Endothelial cell of umbilical vein (primary cell): ENCODE measurements around the gene ARID1B. TPM values are rescaled to one million over a fixed set of nuclear protein-coding genes. Genes with fewer than 3 reads are reported as not detected.
"Not testable (repeated sequence)": the region's sequence is repeated elsewhere in the genome, so short reads cannot be mapped to it uniquely, and the experiment has no call there.

Source experiments
- BruUV-seq: library from RNA; stranded (reverse); fragments of 400-500 nt; replicated peaks from 2 replicates; lab custom pipeline; 2021; lab: Mats Ljungman, UMichigan
- CTCF ChIA-PET: fragments of 300-600, 350-600 bp; sonication (Branson Sonifier 250); formaldehyde crosslinking; loops from one replicate; lab custom pipeline; 2021; ENCODE audit warnings: antibody characterized with exemption, inconsistent platforms; lab: Charles Lee
- POLR2A ChIA-PET: fragments of 300-600, 350-600 bp; sonication (Branson Sonifier 250); formaldehyde crosslinking; loops from one replicate; lab custom pipeline; 2021; ENCODE audit warnings: antibody characterized with exemption, inconsistent platforms; lab: Charles Lee
- DNase-seq: peaks from one replicate; pipeline ENCODE4 v3.0.0-alpha.2; 2011; ENCODE audit warnings: low read depth, low spot score
- FAIRE-seq: peaks from 2 replicates; lab custom pipeline; 2011; peaks lifted over from hg19 to GRCh38; lab: Jason Lieb, UNC
- H2AFZ ChIP-seq: 2 replicates; pipeline ENCODE4 v1.6.0; 2012; ENCODE audit warnings: low read depth, low read length, control low read depth, inconsistent platforms
- H3K27ac ChIP-seq: 2 replicates; pipeline ENCODE4 v1.5.1; 2011; ENCODE audit warnings: low read depth, mild to moderate bottlenecking, control low read depth, low read length, moderate library complexity; ENCODE audit not compliant: insufficient read depth
- H3K27me3 ChIP-seq, 2 experiments: 2 replicates each; pipeline versions ENCODE4 v1.6.0 to v1.6.1; 2011; ENCODE audit warnings: low read length in 2 of 2, mixed read lengths in 1 of 2; ENCODE audit not compliant: control insufficient read depth in 2 of 2, insufficient read depth in 2 of 2
- H3K36me3 ChIP-seq, 2 experiments: 2 replicates in 1 of 2; 3 replicates in 1 of 2; pipeline ENCODE4 v1.5.1; 2011; ENCODE audit warnings: low read length in 2 of 2, mild to moderate bottlenecking in 1 of 2, moderate library complexity in 1 of 2; ENCODE audit not compliant: control insufficient read depth in 2 of 2, insufficient read depth in 2 of 2; ENCODE audit errors: extremely low read depth in 1 of 2
- H3K4me1 ChIP-seq: 3 replicates; pipeline ENCODE4 v1.5.1; 2011; ENCODE audit warnings: mild to moderate bottlenecking, low read length; ENCODE audit not compliant: control insufficient read depth, insufficient read depth; ENCODE audit errors: extremely low read depth
- H3K4me2 ChIP-seq: 2 replicates; pipeline ENCODE4 v1.6.1; 2011; ENCODE audit warnings: low read length, control low read depth, mixed read lengths; ENCODE audit not compliant: insufficient read depth
- H3K4me3 ChIP-seq, 3 experiments: fragments of 200-600 bp in 1 of 3; sonication (generic), shearing (Covaris generic) in 1 of 3; replicated peaks in 1 of 3; 2 replicates each; pipeline ENCODE4 v1.5.1; 2011 to 2016; ENCODE audit warnings: control low read depth in 3 of 3, low read length in 3 of 3, mild to moderate bottlenecking in 2 of 3, inconsistent platforms in 1 of 3, low read depth in 1 of 3, moderate library complexity in 1 of 3; ENCODE audit not compliant: insufficient read depth in 1 of 3
- H3K79me2 ChIP-seq: 2 replicates; pipeline ENCODE4 v1.6.0; 2012; ENCODE audit warnings: low read length, inconsistent platforms; ENCODE audit not compliant: control insufficient read depth, insufficient read depth
- H3K9ac ChIP-seq: replicated peaks from 2 replicates; pipeline ENCODE3; 2011; ENCODE audit warnings: low read length, control low read depth; ENCODE audit not compliant: insufficient read depth; ENCODE audit errors: extremely low read depth
- H3K9me1 ChIP-seq: replicated peaks from 3 replicates; pipeline ENCODE4 v1.6.0; 2011; ENCODE audit warnings: mild to moderate bottlenecking, low read length; ENCODE audit not compliant: control insufficient read depth, insufficient read depth; ENCODE audit errors: extremely low read depth
- H3K9me3 ChIP-seq: replicated peaks from 2 replicates; pipeline ENCODE4 v1.5.1; 2012; ENCODE audit warnings: low read length, inconsistent platforms; ENCODE audit not compliant: control insufficient read depth, insufficient read depth
- H4K20me1 ChIP-seq: replicated peaks from 2 replicates; pipeline ENCODE3; 2011; ENCODE audit warnings: mild to moderate bottlenecking, low read length; ENCODE audit not compliant: control insufficient read depth, insufficient read depth; ENCODE audit errors: extremely low read depth
- CTCF ChIP-seq, 2 donors: IDR thresholded peaks; 1 replicate in 1 of 2; 2 replicates in 1 of 2; pipeline ENCODE4 v1.5.1; 2011; ENCODE audit warnings: low read length in 2 of 2, mild to moderate bottlenecking in 2 of 2, moderate library complexity in 2 of 2, control low read depth in 1 of 2, inconsistent platforms in 1 of 2, low read depth in 1 of 2; ENCODE audit not compliant: insufficient read depth in 1 of 2; ENCODE audit errors: extremely low read depth in 1 of 2
- EZH2 ChIP-seq: IDR thresholded peaks from 2 replicates; pipeline ENCODE4 v1.6.1; 2012; ENCODE audit warnings: borderline replicate concordance, low read depth, mild to moderate bottlenecking, moderate library complexity, low read length, inconsistent platforms; ENCODE audit not compliant: severe bottlenecking
- FOS ChIP-seq: IDR thresholded peaks from 2 replicates; pipeline ENCODE4 v1.6.1; 2011; ENCODE audit warnings: mild to moderate bottlenecking, low read length, moderate library complexity, borderline replicate concordance; ENCODE audit not compliant: insufficient read depth
- GATA2 ChIP-seq: IDR thresholded peaks from 2 replicates; pipeline ENCODE4 v1.7.0; 2011; ENCODE audit warnings: low read depth, mild to moderate bottlenecking, moderate library complexity, mixed read lengths, low read length; ENCODE audit not compliant: insufficient read length, insufficient read depth
- JUN ChIP-seq: IDR thresholded peaks from 2 replicates; pipeline ENCODE4 v1.6.1; 2011; ENCODE audit warnings: borderline replicate concordance, low read depth; ENCODE audit not compliant: insufficient read length, insufficient read depth
- MYC ChIP-seq: IDR thresholded peaks from one replicate; pipeline ENCODE4 v1.6.1; 2011; ENCODE audit warnings: mild to moderate bottlenecking, low read depth, low read length
- POLR2A ChIP-seq: IDR thresholded peaks from 2 replicates; pipeline ENCODE4 v1.6.1; 2012; ENCODE audit warnings: low read depth, mild to moderate bottlenecking, control low read depth, low read length
- POLR2AphosphoS5 ChIP-seq: IDR thresholded peaks from 2 replicates; pipeline ENCODE4 v1.6.1; 2012; ENCODE audit warnings: low read depth, mild to moderate bottlenecking, control low read depth, low read length, moderate library complexity; ENCODE audit not compliant: insufficient read depth
- dilution Hi-C: fragments of 300-500 bp; cut with MboI; formaldehyde crosslinking; loops from one replicate; pipeline ENCODE4 v1.15.0; 2019; ENCODE audit warnings: low sequenced_read_pairs; ENCODE audit not compliant: extremely low pct_ligation_motif_present
- intact Hi-C: fragments of 100-400 bp; cut with micrococcal nuclease; formaldehyde crosslinking; loops from one replicate; pipeline ENCODE4 v1.10.0; 2022
- polyA plus RNA-seq, 4 experiments: library from polyadenylated mRNA; depleted of rRNA in 3 of 4; stranded (reverse) in 3 of 4; unstranded in 1 of 4; fragments of >200 nt; gene quantifications; 2 replicates each; pipeline versions ENCODE4 v1.2.1 to v1.2.3, GENCODE V29; 2011 to 2012; ENCODE audit warnings: missing spikeins in 1 of 4
- total RNA-seq: library from RNA; stranded (reverse); gene quantifications from 2 replicates; pipeline ENCODE4 v1.2.3, GENCODE V29; 2021
- TF ChIP-seq, protein P1 (sequence below): IDR thresholded peaks from 2 replicates; pipeline ENCODE4 v1.6.1; 2011; ENCODE audit not compliant: insufficient read depth, insufficient read length

ARID1B gene
- total and polyA plus RNA-seq, 2 donors (not counting 3 experiments of a cell fraction or from before 2014, with no cell fraction given): 21.8 to 89.5 TPM

DNA sequence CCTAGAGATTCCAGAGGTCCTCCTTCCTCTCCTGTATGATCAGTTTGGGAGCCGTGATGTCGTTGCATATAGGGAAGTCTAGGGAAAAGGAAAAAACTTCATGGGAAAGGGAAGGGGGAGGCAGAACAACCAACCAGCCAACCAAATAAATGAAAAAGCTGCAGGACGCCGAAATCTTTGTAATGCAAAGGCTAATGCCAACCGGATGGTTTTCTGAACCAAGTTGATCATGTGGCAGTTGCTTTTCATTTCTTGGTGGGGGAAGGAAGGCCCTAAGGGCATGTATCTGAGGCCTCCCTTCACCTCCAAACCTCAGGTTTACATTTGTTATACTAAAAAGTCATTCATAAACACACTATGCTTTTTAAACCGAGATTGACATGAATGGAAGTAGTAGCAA, 167.2 kb downstream of the ARID1B start:
- Histone ChIP-seq H2AFZ (no peak overlapping the region), H3K36me3 (no peaks in the 10 kb centered on the region), H3K79me2 (peaks cover 48% of the 10 kb centered on the region), H3K4me1 (peaks cover 11% of the 10 kb centered on the region), H3K9ac (no peak overlapping the region), H3K9me3 (no peaks in the 10 kb centered on the region), H3K9me1 (no peaks in the 10 kb centered on the region), H3K4me3 (no peak overlapping the region), H4K20me1 (peaks cover 12% of the 10 kb centered on the region), H3K27ac (no peak overlapping the region), H3K27me3 (no peaks in the 10 kb centered on the region), H3K4me2 (no peak overlapping the region)
- intact Hi-C loops: no loop called here
- DNase-seq (no peak), FAIRE-seq (no peak)
- ChIA-PET POLR2A (no interaction called here), CTCF (interaction anchor here (0.8 to 2.7 kb wide), 3 partner anchors 8 to 12 kb away, joined by 3 to 13 read pairs (median 6); no protein-coding TSS in a partner anchor)
- TF ChIP-seq MYC: no peak
- TF ChIP-seq EZH2: no peak
- TF ChIP-seq POLR2AphosphoS5: no peak
- TF ChIP-seq JUN: no peak
- TF ChIP-seq POLR2A: no peak
- TF ChIP-seq, protein P1, sequence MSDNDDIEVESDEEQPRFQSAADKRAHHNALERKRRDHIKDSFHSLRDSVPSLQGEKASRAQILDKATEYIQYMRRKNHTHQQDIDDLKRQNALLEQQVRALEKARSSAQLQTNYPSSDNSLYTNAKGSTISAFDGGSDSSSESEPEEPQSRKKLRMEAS: no peak
- no peak for TF ChIP-seq GATA2
- TF ChIP-seq FOS: no peak
- no peak for TF ChIP-seq CTCF (IDR thresholded peaks at IDR 0.05; ENCODE audit: extremely low read depth in 1 of 2, insufficient read depth in 1 of 2, low read depth in 1 of 2, low read length in 2 of 2)
- no TSS peak for BruUV-seq
- dilution Hi-C loops: no loop called here

- H3K36me3 ChIP-seq, H3K9ac ChIP-seq, H3K9me1 ChIP-seq, BruUV-seq, FAIRE-seq, H4K20me1 ChIP-seq, H3K27me3 ChIP-seq, DNase-seq, H3K4me3 ChIP-seq, H3K9me3 ChIP-seq, H3K4me2 ChIP-seq, H2AFZ ChIP-seq, dilution Hi-C loops, POLR2A ChIA-PET, H3K27ac ChIP-seq, CTCF ChIA-PET: not testable (repeated sequence)
- peaks cover 49% of the 10 kb centered on the region for H3K79me2 ChIP-seq
- intact Hi-C loops: loop anchor here (5.0 kb wide), 2 partner anchors 163 to 383 kb away; no protein-coding TSS in a partner anchor
- peaks cover 21% of the 10 kb centered on the region for H3K4me1 ChIP-seq
These were observed 168.6 kb downstream of the ARID1B start for GRCh38 chr6:156945789-156946172.
